ENCODE results near the gene SEMA3G.

DNA sequence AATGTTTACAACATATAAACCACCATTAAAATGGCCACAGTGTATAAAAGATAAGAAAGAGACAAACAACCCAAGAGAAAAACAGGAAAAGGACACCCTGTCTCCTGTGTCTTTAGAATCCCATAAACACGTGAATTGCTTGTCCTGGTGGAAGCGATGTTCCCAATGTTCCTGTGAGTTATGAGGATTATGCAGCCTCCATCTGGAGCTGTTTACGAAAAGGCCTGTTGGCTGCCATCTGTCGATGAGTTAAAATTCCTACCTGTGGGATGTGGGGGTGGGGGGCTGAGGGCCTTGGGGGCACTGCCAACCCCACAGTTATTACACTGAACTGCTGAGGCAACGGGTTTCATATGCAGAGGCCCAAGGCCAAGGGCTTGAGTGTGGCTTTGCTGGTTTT is 24.1 kb upstream of the SEMA3G start:
- no peak for TF ChIP-seq POLR2A (IDR thresholded peaks at IDR 0.05; ENCODE audit: low read depth, low read length)
- no peak for TF ChIP-seq POLR2AphosphoS5 (IDR thresholded peaks at IDR 0.05; ENCODE audit: low read depth, low read length)
